ENCODE measurements around the gene SLITRK5.

DNA sequence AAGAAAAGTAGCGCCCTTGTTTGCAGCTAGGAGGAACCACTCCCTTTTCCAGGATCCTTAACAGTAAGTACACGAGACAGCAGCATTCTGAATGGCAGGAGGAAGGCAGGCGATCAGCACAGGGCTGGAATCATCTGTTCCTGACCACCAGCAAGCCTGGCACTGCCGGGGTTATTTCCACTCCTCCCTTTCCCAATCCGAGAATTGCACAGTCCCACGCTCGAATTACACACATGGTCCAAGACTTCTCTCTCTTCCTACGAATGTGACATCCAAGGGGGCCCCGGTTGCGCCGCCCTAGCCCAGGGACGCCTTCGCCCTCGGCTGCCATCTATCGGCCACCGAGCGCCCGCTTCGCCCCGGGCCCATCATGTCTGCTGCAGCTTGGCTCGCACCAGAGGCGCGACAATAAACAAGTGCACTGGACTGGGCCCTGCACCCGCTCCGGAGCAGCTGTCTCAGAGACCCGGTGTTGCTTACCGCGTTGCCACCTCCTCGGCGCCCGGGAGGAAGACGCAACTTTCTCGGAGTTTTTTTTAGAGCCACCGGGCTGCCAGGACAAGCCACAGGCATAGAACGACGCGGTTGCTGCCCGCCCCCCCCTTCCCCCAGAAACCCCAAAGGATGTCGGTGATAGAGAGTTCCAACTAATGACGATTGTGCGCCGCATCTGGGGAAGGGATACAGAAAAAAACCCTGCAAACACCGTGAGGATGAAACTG lies at the start of gene SLITRK5:
- TF ChIP-seq, protein P1, sequence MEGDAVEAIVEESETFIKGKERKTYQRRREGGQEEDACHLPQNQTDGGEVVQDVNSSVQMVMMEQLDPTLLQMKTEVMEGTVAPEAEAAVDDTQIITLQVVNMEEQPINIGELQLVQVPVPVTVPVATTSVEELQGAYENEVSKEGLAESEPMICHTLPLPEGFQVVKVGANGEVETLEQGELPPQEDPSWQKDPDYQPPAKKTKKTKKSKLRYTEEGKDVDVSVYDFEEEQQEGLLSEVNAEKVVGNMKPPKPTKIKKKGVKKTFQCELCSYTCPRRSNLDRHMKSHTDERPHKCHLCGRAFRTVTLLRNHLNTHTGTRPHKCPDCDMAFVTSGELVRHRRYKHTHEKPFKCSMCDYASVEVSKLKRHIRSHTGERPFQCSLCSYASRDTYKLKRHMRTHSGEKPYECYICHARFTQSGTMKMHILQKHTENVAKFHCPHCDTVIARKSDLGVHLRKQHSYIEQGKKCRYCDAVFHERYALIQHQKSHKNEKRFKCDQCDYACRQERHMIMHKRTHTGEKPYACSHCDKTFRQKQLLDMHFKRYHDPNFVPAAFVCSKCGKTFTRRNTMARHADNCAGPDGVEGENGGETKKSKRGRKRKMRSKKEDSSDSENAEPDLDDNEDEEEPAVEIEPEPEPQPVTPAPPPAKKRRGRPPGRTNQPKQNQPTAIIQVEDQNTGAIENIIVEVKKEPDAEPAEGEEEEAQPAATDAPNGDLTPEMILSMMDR (IDR thresholded peaks at IDR 0.05): no peak
- TF ChIP-seq POLR2A (IDR thresholded peaks at IDR 0.05) (no peak), EP300 (IDR thresholded peaks at IDR 0.05) (no peak)

Measured in ovary (tissue), 3 donors.